Right renal pelvis (tissue), 4 donors: ENCODE data around the gene PNMA5. TPM values are rescaled to one million over a fixed set of nuclear protein-coding genes. Genes with fewer than 3 reads are reported as not detected.
"Not testable (repeated sequence)": the region's sequence is repeated elsewhere in the genome, so short reads cannot be mapped to it uniquely, and the experiment has no call there.

ENCODE experiments used
- DNase-seq, 4 donors: peaks; one replicate each; pipeline ENCODE4 v3.0.0-alpha.2; 2013; ENCODE audit warnings: low read depth in 4 of 4, low spot score in 3 of 4, missing footprints in 1 of 4
- polyA plus RNA-seq, 4 donors: library from polyadenylated mRNA; unstranded; fragments of 120-200 nt; gene quantifications; one replicate each; pipeline ENCODE4 v1.2.1, GENCODE V29; 2013; ENCODE audit not compliant: insufficient read length in 4 of 4

PNMA5 gene
- polyA plus RNA-seq = under 1 TPM; 0.10 to 0.41 (median 0.25) TPM

DNA sequence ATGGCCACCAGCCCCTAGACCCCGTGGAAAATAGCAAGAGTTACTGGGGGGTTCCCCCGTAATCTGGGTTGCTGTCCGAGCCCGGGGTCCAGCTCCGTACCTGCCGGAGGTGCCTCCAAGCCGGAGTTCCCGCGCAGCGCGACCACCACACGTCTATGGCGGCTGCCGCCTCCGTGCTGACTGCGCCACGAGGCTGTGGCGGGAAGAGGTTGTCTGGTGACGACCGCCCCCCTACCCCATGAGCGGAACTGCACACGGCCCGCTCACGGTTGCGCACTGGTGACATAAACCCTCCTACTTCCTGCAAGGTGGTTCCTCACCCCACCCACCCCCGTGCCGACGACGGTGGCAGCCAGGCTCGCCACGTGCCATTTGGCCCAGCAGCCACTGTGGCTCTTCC is at the start of gene PNMA5:
PNMA5 (minus strand) TSS at position 184 of the 400 bp plus-strand sequence. CDS start 2,518 bp downstream, outside the sequence.
- DNase-seq = no peak

DNA sequence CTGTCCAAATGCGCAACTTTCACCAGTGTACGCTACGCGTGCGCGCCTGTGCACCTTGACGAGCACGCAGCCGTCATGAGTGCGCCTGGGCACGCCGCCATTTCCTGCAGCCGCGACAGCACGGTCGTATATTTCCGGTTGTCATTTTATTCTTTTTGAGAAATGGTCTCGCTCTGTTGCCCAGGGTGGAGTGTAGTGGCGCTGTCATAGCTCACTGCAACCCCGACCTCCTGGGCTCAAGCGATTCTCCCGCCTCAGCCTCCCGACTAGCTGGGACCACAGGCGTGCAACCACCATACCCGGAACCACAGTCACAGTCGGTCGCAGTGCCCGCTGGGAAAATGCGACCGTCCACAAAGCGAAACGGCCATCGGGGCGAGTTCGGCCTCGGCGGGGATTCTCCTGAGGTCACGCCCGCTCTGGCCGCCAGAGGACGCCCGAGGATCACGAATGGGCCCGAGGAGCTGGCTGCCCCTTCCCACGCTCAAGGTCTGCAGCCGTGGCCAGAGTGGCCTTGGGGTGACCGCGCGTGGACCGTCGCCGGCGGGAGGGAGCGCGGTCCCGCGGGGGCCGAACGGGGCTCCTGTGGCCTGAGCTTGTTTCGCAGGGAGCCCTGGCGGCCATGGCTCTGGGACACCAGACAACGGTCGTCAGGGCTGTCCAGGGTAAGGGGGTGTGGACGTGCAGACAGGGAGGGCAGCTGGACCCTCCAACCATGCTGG is 38.6 kb upstream of the PNMA5 start:
- peak; percentile 20 to 39 (median 35) for DNase-seq

DNA sequence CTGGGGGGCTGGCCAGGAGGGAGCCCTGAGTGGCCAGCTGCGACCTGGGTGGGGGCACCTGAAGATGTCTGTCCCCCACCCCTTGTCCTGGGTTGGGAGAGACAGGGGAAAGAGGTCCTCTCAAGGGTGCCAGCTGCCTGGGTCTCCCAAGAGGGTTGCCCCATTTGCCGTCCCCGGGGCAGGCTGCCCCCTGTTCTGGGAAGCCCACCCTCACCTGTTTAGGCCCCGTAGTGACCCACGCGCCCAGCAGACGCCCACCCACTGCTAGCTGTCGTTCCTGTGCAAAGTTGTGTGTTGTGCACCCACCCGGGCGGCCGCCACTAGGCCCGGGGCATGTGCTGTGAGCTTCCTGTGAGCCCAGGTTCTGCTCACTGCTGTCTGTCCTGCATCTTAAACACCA is 36.9 kb upstream of the PNMA5 start:
- DNase-seq = no peak

DNA sequence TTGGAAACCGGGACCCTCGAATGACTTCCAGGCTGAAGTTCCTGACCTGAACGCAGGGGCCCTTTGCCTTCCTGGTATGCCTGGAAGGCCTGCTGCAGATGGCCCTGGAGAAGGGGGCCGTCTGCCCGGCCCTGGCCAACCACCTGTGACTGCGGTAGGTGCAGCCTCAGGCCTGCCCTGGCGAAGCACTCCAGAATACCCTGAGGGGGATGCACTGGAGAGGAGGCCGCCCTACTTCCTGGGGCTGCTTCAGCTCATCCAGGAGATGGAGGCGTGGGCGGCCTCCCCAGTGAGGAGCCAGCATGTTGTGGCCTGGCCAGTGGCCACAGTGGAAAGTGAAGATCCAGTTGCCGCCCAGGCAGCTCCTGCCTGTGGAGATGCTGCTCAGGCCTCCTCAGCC is 36.0 kb upstream of the PNMA5 start:
- no peak for DNase-seq

DNA sequence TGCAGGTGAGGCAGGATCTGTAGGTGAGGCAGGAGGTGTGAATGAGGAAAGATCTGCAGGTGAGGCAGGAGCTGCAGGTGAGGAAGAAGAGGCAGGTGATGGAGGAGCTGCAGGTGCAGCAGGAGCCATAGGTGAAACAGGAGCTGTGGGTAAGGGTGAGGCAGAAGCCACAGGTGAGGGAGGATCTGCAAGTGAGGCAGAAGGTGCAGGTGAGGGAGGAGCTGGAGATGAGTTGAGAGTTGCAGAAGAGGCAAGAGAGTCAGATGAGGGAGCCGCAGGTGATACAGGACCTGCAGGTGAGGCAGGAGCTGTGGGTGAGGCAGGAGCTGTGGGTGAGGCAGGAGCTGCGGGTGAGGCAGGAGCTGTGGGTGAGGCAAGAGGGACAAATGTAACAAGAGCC is 35.2 kb upstream of the PNMA5 start:
- no peak for DNase-seq

DNA sequence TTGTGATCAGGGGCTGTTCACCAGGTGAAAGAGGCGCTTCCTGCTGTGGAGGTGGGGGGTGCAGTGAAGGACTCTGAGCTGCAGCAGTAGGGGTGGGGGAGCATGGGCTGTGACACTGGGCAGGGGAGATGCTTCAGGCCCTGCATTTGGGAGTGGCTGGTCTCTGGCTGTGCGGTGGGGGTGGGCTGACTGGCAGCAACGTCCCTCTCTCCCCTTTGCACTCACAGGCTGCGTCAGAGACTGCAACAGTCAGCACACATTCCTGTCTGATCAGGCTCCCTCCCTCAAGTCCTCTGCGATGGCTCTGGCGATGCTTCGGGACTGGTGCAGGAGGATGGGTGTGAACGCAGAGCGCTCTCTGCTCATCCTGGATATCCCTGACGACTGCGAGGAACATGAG is 34.6 kb upstream of the PNMA5 start:
- DNase-seq = not testable (repeated sequence)

DNA sequence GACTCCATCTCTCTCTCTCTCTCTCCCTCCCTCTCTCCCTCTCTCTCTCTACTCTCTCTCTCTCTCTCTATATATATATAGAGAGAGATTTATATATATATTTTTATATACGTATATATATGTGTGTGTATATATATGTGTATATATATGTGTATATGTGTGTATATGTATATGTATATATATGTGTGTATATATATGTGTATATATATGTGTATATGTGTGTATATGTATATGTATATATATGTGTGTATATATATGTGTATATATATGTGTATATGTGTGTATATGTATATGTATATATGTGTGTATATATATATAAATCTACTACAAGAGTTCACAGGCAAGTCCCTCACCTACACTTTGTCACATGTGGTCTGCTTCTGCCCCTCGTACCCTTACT is 32.6 kb upstream of the PNMA5 start:
- DNase-seq = not testable (repeated sequence)

DNA sequence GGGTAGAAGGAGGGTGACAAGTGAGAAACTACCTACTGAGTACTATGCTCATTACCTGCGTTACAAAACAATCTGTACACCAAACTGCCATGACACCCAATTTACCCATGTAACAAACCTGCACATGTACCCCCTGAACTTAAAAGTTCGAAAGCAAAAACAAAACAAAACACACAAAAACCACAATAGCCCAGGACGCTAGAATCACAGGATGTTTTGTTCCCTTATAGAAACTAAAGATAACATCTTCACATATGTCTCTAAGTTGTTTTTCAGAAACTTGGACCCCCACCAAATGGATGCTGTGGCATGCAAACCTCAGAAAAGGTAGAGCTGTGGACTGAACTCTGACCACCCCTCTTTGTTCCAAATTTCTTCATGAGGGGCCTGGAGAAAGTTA is 25.2 kb upstream of the PNMA5 start:
- DNase-seq = no peak

DNA sequence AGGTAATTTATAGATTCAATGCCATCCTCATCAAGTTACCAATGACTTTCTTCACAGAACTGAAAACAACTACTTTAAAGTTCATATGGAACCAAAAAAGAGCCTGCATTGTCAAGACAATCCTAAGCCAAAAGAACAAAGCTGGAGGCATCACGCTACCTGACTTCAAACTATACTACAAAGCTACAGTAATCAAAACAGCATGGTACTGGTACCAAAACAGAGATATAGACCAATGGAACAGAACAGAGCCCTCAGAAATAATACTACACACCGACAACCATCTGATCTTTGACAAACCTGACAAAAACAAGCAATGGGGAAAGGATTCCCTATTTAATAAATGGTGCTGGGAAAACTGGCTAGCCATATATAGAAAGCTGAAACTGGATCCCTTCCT is 23.3 kb upstream of the PNMA5 start:
- not testable (repeated sequence) for DNase-seq

DNA sequence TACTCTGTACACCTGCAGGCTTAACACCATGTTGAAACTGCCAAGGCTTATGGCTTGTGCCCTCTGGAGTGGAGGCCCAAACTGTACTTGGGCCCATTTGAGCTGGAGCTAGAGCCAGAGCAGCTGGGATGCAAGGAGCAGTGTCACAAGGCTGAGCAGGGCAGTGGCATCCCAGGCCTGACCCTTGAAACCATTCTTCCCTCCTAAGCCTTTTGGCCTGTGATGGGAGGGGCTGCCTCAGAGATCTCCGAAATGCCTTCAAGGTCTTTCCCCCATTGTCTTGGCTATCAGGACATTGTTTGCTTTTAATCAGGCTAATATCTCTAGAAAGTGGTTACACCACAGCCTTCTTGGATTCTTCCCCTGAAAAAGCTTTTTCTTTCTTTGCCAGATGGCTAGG is 10.9 kb upstream of the PNMA5 start:
- no peak for DNase-seq

DNA sequence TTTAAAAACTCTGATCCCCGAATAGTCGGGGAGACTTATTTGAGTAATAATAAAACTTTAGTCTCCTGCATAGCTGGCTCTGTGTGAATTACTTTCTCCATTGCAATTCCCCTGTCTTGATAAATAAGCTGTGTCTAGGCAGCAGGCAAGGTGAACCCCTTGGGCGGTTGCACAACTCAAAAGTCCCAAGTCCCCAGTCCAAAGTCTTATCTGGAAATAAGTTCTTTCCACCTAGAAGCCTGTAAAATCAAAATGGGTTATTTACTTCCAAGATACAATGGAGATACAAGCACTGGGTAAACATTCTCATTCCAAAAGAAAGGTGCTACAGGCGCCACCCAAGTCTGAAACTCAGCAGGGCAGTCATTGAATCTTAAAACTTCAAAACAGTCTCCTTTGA is 10.1 kb upstream of the PNMA5 start:
- DNase-seq = no peak

DNA sequence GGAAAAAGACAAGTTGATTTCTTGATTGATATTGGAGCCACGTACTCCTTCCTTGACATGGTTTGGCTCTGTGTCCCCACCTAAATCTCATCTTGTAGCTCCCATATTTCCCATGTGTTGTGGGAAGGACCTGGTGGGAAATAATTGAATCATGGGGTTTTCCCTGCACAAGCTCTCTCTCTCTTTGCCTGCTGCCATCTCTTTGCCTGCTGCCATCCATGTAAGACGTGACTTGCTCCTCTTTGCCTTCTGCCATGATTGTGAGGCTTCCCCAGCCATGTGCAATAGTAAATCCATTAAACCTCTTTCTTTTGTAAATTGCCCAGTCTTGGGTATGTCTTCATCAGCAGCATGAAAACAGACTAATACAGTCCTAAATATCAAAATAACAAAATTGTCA is 8.3 kb upstream of the PNMA5 start:
- not testable (repeated sequence) for DNase-seq

DNA sequence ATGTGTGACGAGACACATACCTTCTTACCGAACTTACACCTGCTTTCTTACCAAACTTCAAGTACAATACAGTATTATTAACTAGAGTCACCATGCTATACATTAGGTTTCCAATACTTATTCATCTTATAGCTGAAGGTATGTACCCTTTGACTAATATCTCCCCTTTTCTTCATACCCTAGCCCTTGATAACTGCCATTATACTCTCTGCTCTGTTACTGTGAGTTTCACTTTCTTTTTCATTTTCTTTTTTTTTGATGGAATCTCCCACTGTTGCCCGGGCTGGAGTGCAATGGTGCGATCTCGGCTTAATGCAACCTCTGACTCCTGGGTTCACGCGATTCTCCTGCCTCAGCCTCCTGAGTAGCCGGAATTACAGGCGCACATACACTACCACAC is 3.4 kb upstream of the PNMA5 start:
- DNase-seq = no peak

DNA sequence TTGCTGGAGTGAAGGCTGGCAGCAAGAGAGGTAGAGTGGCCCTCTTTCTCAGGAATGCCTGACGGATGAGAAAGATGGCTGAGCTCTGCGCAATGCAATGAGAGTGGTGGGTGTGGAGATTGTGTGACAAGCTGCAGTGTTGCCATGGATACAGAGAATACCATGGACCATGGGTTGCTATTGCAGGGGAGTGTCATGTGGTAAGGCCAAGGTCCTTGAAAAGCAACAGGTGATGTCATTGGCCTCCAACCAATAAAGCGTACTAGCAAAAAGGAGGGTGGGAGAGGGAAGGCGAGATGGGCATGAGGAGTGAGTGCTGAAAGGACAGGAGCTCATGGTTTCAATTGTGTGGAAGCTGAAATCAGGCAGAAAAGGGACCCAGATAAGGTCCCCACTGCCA is 1.8 kb downstream of the PNMA5 start:
- DNase-seq = no peak

DNA sequence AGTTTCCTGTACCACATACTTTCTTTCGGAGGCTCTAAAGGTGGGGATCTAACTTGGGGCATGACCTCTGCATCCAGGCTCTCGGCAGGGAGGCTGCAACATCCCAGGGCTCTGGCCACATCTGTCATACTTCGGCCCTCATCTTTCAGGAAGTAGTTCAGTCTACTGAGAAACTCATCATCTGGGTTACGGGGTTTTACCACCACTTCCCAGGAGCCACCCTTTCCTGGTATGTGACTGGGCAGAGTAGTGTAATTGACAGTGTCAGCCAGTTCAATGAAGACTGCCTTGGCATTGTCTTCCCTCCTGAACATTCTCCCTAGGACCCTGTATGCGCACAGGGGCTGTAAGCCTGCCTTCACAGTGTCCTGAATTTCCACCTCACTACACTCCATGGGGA is 2.8 kb downstream of the PNMA5 start:
- DNase-seq = no peak

DNA sequence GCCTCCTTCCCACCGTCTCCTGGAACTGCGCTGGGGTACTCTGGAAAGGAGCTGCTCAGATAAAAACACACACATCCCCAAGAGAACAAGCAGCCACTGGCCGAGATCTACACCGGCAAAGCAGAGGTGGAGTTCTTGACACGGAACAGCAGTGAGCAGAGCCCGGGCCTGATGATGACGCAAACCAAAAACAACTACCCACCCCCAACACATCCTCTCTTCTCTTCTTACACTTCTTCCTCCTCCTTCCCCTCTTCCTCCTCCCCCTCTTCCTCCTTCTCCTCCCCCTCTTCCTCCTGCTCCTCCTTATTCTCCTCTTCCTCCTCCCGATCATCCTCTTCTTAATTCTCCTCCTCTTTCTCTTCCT is 4.6 kb downstream of the PNMA5 start:
- no peak for DNase-seq

DNA sequence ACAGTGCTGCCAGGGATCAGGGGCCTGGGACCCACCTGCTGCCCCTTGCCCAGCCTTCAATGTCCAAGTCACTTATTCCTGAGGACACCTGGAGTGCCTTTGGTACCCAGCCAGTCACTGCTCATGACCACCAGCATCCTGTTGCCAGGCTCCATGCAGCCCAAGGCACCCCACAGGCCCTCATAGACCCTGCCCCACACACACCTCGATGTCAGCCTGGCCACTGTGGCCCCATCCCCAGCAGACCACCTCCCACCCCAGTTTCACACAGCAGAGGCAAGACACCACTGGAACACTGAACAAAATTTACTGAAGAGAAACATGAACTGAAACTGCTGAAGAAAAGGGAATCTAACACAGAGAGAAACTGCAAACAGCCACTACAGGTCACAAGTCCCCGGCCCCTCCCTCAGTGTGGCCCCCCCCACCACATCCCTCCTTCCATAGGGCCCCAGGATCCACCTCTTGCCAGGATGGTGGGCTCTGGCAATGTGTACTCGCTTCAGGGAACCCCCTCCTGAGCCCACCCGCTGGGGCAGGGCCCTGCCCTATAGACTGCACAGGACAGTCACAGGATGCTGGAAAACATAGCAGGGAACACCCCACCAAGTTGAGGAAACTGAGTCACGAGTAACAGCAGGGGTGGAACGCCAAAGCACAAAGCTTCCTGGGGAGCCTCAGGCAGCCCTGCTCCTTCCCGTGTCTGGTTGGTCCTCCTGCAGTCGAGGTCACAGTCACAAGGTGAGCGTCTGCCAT is 5.2 kb downstream of the PNMA5 start:
- no peak for DNase-seq

DNA sequence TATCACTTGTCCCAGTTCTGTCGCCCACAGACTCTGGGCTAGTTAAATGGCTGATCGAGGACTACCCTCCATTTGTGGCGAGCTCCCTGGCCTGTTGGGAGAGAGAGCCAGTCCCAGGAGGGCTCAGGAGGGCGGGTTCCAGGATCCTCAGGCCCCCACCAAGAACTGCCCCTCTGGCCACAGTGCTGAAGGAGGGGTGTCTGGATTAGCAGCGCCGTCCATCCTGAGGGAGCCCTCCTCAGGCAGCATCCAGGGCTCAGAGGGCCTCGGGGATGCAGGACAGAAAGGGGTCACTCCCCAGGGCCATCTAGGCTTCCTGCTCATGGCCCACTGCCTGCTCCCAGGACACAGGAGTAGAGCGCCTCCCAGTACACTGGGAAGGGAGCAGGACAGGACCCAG is 6.1 kb downstream of the PNMA5 start:
- DNase-seq = no peak

DNA sequence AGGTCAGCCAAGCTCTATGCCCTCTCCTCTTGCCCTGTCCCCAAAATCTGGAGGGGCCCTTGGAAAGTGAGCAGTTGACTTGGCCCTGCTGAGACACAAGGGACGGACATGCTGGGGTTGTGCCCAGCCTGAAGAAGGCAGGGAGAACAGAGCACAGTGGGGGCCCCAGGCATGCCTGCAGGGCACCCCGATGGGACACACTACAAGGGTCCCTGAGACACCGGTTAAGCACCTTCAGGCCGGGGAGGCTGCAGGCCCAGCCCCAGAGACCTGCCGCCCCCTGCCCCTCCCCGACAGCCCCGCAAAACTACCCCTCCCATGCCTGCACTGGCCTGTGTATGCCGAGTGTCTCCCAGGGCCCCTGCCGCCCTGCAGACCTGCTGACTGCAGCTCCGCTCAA is 6.8 kb downstream of the PNMA5 start:
- not testable (repeated sequence) for DNase-seq

DNA sequence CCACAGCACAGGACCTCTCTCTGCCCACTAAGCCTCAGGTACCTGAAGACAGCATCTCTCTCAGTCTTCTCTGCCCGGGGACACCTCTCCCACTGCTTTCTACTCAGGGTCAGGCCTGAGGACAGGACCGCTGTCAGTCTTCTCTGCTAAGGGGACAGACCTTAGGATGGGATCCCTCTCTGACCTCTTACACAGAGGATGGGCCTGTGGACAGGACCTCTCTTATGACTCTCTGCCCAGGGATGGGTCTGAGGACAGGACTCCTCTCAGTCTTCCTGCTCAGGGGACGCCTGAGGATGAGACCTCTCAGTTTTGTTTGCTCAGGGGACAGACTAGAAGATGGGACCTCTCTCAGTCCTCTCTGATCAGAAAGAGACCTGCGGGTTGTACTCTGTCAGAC is 8.5 kb downstream of the PNMA5 start:
- not testable (repeated sequence) for DNase-seq

DNA sequence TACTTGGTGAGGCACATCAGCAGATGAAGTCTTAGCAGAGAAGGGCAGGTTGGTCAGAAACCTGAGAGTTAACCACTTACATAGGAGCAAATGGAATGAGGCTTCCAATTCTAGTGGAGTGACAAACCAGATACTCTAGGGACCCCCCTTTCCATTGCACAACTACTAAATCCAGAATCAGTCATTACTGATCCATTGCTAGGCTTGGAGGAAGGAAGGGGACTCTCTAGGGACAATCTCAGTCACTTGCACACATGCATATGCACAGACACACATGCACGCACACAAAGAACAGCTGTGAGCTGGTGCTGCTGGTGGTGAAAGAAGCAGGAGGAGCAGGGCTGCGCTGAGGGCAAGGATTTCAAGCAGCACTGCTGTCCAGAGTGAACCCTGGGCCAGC is 25.7 kb downstream of the PNMA5 start:
- no peak for DNase-seq

DNA sequence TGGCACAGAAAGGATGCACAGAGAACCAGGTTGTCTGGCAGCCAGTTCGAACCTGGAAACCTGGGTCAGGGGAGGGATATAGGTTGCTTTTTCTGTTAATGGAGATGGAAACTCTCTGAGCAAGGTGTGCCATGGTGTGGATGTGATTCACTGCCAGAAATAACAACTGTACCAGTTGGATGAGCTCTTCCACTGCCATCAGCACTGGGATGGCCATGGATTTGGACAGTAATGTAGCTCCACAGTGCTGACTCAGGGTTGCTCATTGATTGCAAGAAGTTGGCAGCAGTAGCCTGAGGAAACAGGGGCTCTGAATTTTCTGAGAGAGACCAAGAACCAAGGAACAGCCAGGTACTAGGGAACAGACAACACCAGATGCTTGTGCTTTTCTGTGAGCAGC is 33.8 kb downstream of the PNMA5 start:
- DNase-seq = no peak
